Stimulated activated CD4-positive, alpha-beta T cell treated with anti-CD3 and anti-CD28 coated beads, Interleukin-1b, Interleukin-23, amount 100 ng/mL, for 4 hours (primary cell): Measurements from ENCODE around the gene XG.
"Not testable (repeated sequence)": the region's sequence is repeated elsewhere in the genome, so short reads cannot be mapped to it uniquely, and the experiment has no call there.

Experiments
- DNase-seq, 2 donors: peaks; one replicate each; pipeline ENCODE4 v3.0.0-alpha.2; 2020; ENCODE audit warnings: low read depth in 2 of 2

XG gene

GRCh38 chrX:2751874-2752300 is at the start of gene XG:
Gene XG, plus strand, starts transcription at chrX:2752040. Its CDS starts 235 bp downstream, at chrX:2752275.
- DNase-seq: not testable (repeated sequence)

GRCh38 chrX:2703991-2704369 is 47.9 kb upstream of the XG start:
- no peak for DNase-seq

GRCh38 chrX:2705046-2705832 is 46.6 kb upstream of the XG start:
- DNase-seq: no peak

GRCh38 chrX:2707334-2707760 is 44.5 kb upstream of the XG start:
- DNase-seq: peak in 1 of 2 donors; percentile 23

- no peak for DNase-seq
These were observed 43.8 kb upstream of the XG start for GRCh38 chrX:2708021-2708420.

GRCh38 chrX:2708592-2709188 is 43.1 kb upstream of the XG start:
- DNase-seq: no peak

GRCh38 chrX:2709556-2709955 is 42.3 kb upstream of the XG start:
- no peak for DNase-seq

GRCh38 chrX:2710041-2710840 is 41.6 kb upstream of the XG start:
- peak in 1 of 2 donors; percentile 32 for DNase-seq

- no peak for DNase-seq
These were observed 40.4 kb upstream of the XG start for GRCh38 chrX:2711441-2711840.

- DNase-seq: no peak
These were observed 39.4 kb upstream of the XG start for GRCh38 chrX:2712428-2712827.

GRCh38 chrX:2712890-2713840 is 38.7 kb upstream of the XG start:
- DNase-seq: no peak

GRCh38 chrX:2714551-2714950 is 37.3 kb upstream of the XG start:
- DNase-seq: no peak

- DNase-seq: no peak
These were observed 36.7 kb upstream of the XG start for GRCh38 chrX:2715066-2715600.

- DNase-seq: no peak
These were observed 34.5 kb upstream of the XG start for GRCh38 chrX:2717312-2717711.

- DNase-seq: no peak
These were observed 33.0 kb upstream of the XG start for GRCh38 chrX:2718821-2719220.

- no peak for DNase-seq
These were observed 31.9 kb upstream of the XG start for GRCh38 chrX:2719774-2720447.

GRCh38 chrX:2723286-2723879 is 28.5 kb upstream of the XG start:
- no peak for DNase-seq

GRCh38 chrX:2727264-2727663 is 24.6 kb upstream of the XG start:
- not testable (repeated sequence) for DNase-seq

GRCh38 chrX:2732076-2732475 is 19.8 kb upstream of the XG start:
- DNase-seq: no peak

- DNase-seq: no peak
These were observed 19.2 kb upstream of the XG start for GRCh38 chrX:2732649-2733048.
